ENCODE data around the gene C9orf50.

The C9orf50 gene

GRCh38 chr9:129626625-129627284, 5.9 kb upstream of the C9orf50 start:
- Mint-ChIP-seq H3K4me3 (peak overlapping the region; percentile 79 to 87 (median 86)), H3K27me3 (ENCODE audit: low read depth) (no peaks in the 10 kb centered on the region), H3K27ac (peak overlapping the region; percentile 82 to 92 (median 85)), H3K9me3 (no peaks in the 10 kb centered on the region), H3K4me1 (peaks cover 52% of the 10 kb centered on the region), H3K36me3 (ENCODE audit: low read depth) (peaks cover 5% of the 10 kb centered on the region)
- TF ChIP-seq CTCF (IDR thresholded peaks at IDR 0.05; ENCODE audit: unreplicated experiment in 3 of 3), result no peak

- no peak for TF ChIP-seq CTCF (IDR thresholded peaks at IDR 0.05; ENCODE audit: unreplicated experiment in 3 of 3)
- Mint-ChIP-seq H3K27ac (peak within 1 kb of the TSS; percentile 82 to 92 (median 85)), H3K4me3 (peak within 1 kb of the TSS; percentile 79 to 87 (median 86)), H3K27me3 (ENCODE audit: low read depth) (peaks cover 4% of the 10 kb centered on the region), H3K36me3 (ENCODE audit: low read depth) (peaks cover under 1% of the 10 kb centered on the region), H3K4me1 (peaks cover 46% of the 10 kb centered on the region), H3K9me3 (no peaks in the 10 kb centered on the region)
Observed at GRCh38 chr9:129626079-129626624, 5.3 kb upstream of the C9orf50 start, which contains the start of gene NTMT1. Gene NTMT1, plus strand, starts transcription at chr9:129626163. Its CDS starts 6,541 bp downstream, at chr9:129632704.

- TF ChIP-seq CTCF (IDR thresholded peaks at IDR 0.05; ENCODE audit: unreplicated experiment in 3 of 3), result no peak
- Mint-ChIP-seq H3K27ac (no peak overlapping the region), H3K9me3 (no peaks in the 10 kb centered on the region), H3K27me3 (ENCODE audit: low read depth) (peaks cover 8% of the 10 kb centered on the region), H3K4me1 (peaks cover 35% of the 10 kb centered on the region), H3K4me3 (peak overlapping the region; percentile 74 to 86 (median 79)), H3K36me3 (ENCODE audit: low read depth) (no peaks in the 10 kb centered on the region)
Observed at GRCh38 chr9:129624947-129625346, 4.0 kb upstream of the C9orf50 start.

- Mint-ChIP-seq H3K4me1 (peaks cover 36% of the 10 kb centered on the region), H3K27ac (peak overlapping the region; percentile 65 to 93 (median 77)), H3K27me3 (ENCODE audit: low read depth) (peaks cover 8% of the 10 kb centered on the region), H3K9me3 (no peaks in the 10 kb centered on the region), H3K36me3 (ENCODE audit: low read depth) (no peaks in the 10 kb centered on the region), H3K4me3 (peak overlapping the region; percentile 79 to 86 (median 85))
- peak; percentile 56 to 65 (median 59) for TF ChIP-seq CTCF (IDR thresholded peaks at IDR 0.05; ENCODE audit: unreplicated experiment in 3 of 3)
Observed at GRCh38 chr9:129624168-129624759, 3.4 kb upstream of the C9orf50 start.

GRCh38 chr9:129623331-129623730, 2.4 kb upstream of the C9orf50 start:
- Mint-ChIP-seq H3K4me3 (peak overlapping the region; percentile 34 to 74 (median 65)), H3K27me3 (ENCODE audit: low read depth) (peaks cover 8% of the 10 kb centered on the region), H3K27ac (peak overlapping the region in 1 of 3 experiments; percentile 9), H3K4me1 (peaks cover 32% of the 10 kb centered on the region), H3K36me3 (ENCODE audit: low read depth) (no peaks in the 10 kb centered on the region), H3K9me3 (no peaks in the 10 kb centered on the region)
- TF ChIP-seq CTCF (IDR thresholded peaks at IDR 0.05; ENCODE audit: unreplicated experiment in 3 of 3), result no peak
